Panc1 (cell line): ENCODE results near the gene CATSPERB. TPM values are rescaled to one million over a fixed set of nuclear protein-coding genes. Genes with fewer than 3 reads are reported as not detected.
"Not testable (repeated sequence)": the region's sequence is repeated elsewhere in the genome, so short reads cannot be mapped to it uniquely, and the experiment has no call there.

Experiments used
- ATAC-seq: fragments of 200-7000 bp; cut with Tn5 transposase; 2 replicates; pipeline ENCODE4 v1.9.1; 2020; ENCODE audit warnings: mild to moderate bottlenecking, moderate library complexity
- BruUV-seq: library from RNA; stranded (reverse); fragments of 400-500 nt; replicated peaks from 2 replicates; lab custom pipeline; 2021; lab: Mats Ljungman, UMichigan
- CTCF ChIA-PET: fragments of 300-600 bp; sonication (Branson Sonifier 250); formaldehyde crosslinking; loops from one replicate; lab custom pipeline; 2022; ENCODE audit warnings: antibody characterized with exemption; lab: Charles Lee
- POLR2A ChIA-PET: fragments of 300-600 bp; sonication (Branson Sonifier 250); formaldehyde crosslinking; loops from one replicate; lab custom pipeline; 2022; ENCODE audit warnings: antibody characterized with exemption; lab: Charles Lee
- DNase-seq: peaks from one replicate; pipeline ENCODE4 v3.0.0-alpha.2; 2010; ENCODE audit warnings: low read depth, low spot score
- H3K27ac ChIP-seq: 2 replicates; pipeline ENCODE4 v1.5.1; 2011; ENCODE audit warnings: mild to moderate bottlenecking, low read length, inconsistent platforms
- H3K27me3 ChIP-seq: fragments of 200-500 bp; sonication (Bioruptor generic); 2 replicates; pipeline ENCODE4 v1.6.0; 2014; ENCODE audit warnings: low read length, inconsistent platforms; ENCODE audit not compliant: control insufficient read depth, insufficient read depth
- H3K36me3 ChIP-seq: fragments of 200-500 bp; sonication (Bioruptor generic); 2 replicates; pipeline ENCODE4 v1.5.1; 2014; ENCODE audit warnings: inconsistent platforms, mild to moderate bottlenecking, low read length, moderate library complexity; ENCODE audit not compliant: control insufficient read depth, insufficient read depth
- H3K4me1 ChIP-seq: 2 replicates; pipeline ENCODE4 v1.5.1; 2011; ENCODE audit warnings: inconsistent platforms, mild to moderate bottlenecking, low read length, moderate library complexity; ENCODE audit not compliant: control insufficient read depth, insufficient read depth
- H3K4me3 ChIP-seq, 2 experiments: 2 replicates each; pipeline ENCODE4 v1.5.1; 2011 to 2012; ENCODE audit warnings: low read depth in 2 of 2, low read length in 2 of 2, mild to moderate bottlenecking in 2 of 2, inconsistent platforms in 1 of 2, moderate library complexity in 1 of 2
- H3K9me3 ChIP-seq: fragments of 200-500 bp; sonication (Bioruptor generic); 2 replicates; pipeline ENCODE4 v1.5.1; 2014; ENCODE audit warnings: low read depth, mild to moderate bottlenecking, inconsistent platforms, low read length, moderate library complexity; ENCODE audit not compliant: control insufficient read depth, insufficient read depth
- POLR2AphosphoS5 ChIP-seq: IDR thresholded peaks from 2 replicates; pipeline ENCODE4 v1.6.1; 2012; ENCODE audit warnings: mild to moderate bottlenecking, low read depth, low read length, moderate library complexity
- SIN3A ChIP-seq: IDR thresholded peaks from 2 replicates; pipeline ENCODE4 v1.6.1; 2012; ENCODE audit warnings: low read depth, mild to moderate bottlenecking, low read length, moderate library complexity, borderline replicate concordance; ENCODE audit not compliant: insufficient read depth
- TCF7L2 ChIP-seq: IDR thresholded peaks from 2 replicates; pipeline ENCODE4 v1.6.1; 2011; ENCODE audit warnings: mild to moderate bottlenecking, low read depth, low read length, inconsistent platforms
- in situ Hi-C: cut with HindIII; loops from 2 replicates; pipeline ENCODE4 v1.10.0; 2016; ENCODE audit warnings: low sequenced_read_pairs, low pct_unique_long_range_greater_than_20kb
- intact Hi-C: fragments of 100-400 bp; cut with micrococcal nuclease; formaldehyde crosslinking; loops from one replicate; pipeline ENCODE4 v1.10.0; 2022; ENCODE audit not compliant: unreplicated experiment
- total RNA-seq: library from RNA; stranded (reverse); gene quantifications from one replicate; pipeline ENCODE4 v1.2.1, GENCODE V29; 2021; ENCODE audit not compliant: unreplicated experiment
- TF ChIP-seq, protein P1 (sequence below): fragments of 450-650 bp; IDR thresholded peaks from 2 replicates; pipeline ENCODE4 v1.5.1; 2017; ENCODE audit warnings: mild to moderate bottlenecking
- TF ChIP-seq, protein P2 (sequence below), 2 experiments: IDR thresholded peaks; 2 replicates each; pipeline ENCODE4 v1.6.1; 2011 to 2012; ENCODE audit warnings: low read depth in 2 of 2, control low read depth in 1 of 2, low read length in 1 of 2, mild to moderate bottlenecking in 1 of 2, moderate library complexity in 1 of 2; ENCODE audit not compliant: insufficient read depth in 1 of 2

CATSPERB gene
- total RNA-seq, 1 experiment from 2014 or later: not detected

DNA sequence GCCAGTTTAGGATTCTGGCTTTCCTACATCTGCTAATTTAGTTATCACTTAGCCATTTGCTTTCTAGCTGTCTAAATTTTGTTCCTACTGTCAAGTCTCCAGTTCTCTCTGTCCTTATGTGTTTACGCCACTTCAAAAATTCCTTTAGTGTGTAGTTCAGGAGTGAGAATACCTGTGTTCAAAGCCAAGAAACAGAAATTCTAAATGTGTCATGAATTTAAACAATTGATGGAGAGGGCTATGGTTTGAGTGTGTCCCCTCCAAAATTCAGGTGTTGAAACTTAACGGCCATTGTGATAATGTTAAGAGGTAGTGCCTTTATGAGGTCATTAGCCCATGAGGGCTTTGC, 11.4 kb upstream of the CATSPERB start:
- no peaks in the 10 kb centered on the region for H3K36me3 ChIP-seq
- ATAC-seq (no peak), DNase-seq (no peak)
- TF ChIP-seq, protein P1, sequence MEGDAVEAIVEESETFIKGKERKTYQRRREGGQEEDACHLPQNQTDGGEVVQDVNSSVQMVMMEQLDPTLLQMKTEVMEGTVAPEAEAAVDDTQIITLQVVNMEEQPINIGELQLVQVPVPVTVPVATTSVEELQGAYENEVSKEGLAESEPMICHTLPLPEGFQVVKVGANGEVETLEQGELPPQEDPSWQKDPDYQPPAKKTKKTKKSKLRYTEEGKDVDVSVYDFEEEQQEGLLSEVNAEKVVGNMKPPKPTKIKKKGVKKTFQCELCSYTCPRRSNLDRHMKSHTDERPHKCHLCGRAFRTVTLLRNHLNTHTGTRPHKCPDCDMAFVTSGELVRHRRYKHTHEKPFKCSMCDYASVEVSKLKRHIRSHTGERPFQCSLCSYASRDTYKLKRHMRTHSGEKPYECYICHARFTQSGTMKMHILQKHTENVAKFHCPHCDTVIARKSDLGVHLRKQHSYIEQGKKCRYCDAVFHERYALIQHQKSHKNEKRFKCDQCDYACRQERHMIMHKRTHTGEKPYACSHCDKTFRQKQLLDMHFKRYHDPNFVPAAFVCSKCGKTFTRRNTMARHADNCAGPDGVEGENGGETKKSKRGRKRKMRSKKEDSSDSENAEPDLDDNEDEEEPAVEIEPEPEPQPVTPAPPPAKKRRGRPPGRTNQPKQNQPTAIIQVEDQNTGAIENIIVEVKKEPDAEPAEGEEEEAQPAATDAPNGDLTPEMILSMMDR: no peak
- TF ChIP-seq TCF7L2 (no peak), SIN3A (no peak)
- TF ChIP-seq, protein P2, sequence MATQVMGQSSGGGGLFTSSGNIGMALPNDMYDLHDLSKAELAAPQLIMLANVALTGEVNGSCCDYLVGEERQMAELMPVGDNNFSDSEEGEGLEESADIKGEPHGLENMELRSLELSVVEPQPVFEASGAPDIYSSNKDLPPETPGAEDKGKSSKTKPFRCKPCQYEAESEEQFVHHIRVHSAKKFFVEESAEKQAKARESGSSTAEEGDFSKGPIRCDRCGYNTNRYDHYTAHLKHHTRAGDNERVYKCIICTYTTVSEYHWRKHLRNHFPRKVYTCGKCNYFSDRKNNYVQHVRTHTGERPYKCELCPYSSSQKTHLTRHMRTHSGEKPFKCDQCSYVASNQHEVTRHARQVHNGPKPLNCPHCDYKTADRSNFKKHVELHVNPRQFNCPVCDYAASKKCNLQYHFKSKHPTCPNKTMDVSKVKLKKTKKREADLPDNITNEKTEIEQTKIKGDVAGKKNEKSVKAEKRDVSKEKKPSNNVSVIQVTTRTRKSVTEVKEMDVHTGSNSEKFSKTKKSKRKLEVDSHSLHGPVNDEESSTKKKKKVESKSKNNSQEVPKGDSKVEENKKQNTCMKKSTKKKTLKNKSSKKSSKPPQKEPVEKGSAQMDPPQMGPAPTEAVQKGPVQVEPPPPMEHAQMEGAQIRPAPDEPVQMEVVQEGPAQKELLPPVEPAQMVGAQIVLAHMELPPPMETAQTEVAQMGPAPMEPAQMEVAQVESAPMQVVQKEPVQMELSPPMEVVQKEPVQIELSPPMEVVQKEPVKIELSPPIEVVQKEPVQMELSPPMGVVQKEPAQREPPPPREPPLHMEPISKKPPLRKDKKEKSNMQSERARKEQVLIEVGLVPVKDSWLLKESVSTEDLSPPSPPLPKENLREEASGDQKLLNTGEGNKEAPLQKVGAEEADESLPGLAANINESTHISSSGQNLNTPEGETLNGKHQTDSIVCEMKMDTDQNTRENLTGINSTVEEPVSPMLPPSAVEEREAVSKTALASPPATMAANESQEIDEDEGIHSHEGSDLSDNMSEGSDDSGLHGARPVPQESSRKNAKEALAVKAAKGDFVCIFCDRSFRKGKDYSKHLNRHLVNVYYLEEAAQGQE (IDR thresholded peaks at IDR 0.05; ENCODE audit: insufficient read depth in 1 of 2, low read depth in 2 of 2, low read length in 1 of 2): no peak
- no peaks in the 10 kb centered on the region; the same call in 1 of the 2 replicates for H3K27me3 ChIP-seq
- CTCF ChIA-PET: no interaction called here
- POLR2A ChIA-PET: no interaction called here
- H3K27ac ChIP-seq: no peak overlapping the region
- BruUV-seq: no TSS peak
- H3K4me1 ChIP-seq: no peaks in the 10 kb centered on the region
- no peaks in the 10 kb centered on the region for H3K9me3 ChIP-seq
- no peak overlapping the region for H3K4me3 ChIP-seq
- intact Hi-C loops (no loop called here), in situ Hi-C loops (no loop called here)

DNA sequence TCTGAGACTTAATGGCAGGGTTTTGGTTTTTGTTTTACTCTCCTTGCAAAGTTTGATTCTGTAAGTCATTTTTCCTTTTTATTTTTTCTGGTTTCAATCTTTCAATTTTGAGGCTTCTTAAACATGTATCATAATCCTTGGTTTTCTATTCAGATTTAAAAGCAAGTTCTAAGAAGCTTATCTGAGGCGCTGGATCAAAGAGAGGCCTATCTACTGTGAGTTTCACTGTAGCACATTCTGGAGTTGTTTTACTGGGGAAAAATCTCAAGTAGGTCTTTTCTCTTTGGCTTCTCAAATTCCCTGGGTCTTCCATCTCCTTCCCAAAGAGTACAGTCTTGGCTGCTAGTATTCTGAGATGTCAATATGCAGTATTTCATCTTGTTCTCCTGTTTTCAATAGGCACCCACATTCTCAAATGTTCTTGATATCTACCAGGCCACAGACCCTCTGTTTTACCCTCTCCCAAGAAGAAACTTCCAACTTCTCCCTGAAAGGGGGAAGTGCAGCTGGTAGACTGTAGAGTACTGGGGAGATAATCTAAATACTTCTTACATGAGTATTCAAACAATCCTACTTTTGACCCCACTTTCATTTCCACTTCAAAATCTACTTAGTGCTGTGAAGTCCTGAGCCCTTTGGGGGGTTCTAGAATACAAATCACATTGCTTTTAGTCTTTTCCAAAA, 10.9 kb upstream of the CATSPERB start:
- POLR2A ChIA-PET: no interaction called here
- intact Hi-C loops: no loop called here

DNA sequence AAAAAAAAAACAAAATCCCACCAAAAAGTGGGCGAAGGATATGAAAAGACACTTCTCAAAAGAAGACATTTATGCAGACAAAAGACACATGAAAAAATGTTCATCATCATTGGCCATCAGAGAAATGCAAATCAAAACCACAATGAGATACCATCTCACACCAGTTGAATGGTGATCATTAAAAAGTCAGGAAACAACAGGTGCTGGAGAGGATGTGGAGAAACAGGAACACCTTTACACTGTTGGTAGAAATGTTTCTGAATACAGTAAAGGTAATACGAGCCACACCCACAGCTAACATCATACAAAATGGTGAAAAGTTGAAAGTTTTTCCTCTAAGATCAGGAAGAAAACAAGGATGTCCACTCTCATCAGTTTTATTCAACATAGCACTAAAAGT, 8.0 kb upstream of the CATSPERB start:
- CTCF ChIA-PET, intact Hi-C loops, H3K27ac ChIP-seq, H3K4me1 ChIP-seq, POLR2A ChIA-PET, in situ Hi-C loops, H3K27me3 ChIP-seq, BruUV-seq, ATAC-seq, H3K9me3 ChIP-seq, H3K4me3 ChIP-seq, DNase-seq, H3K36me3 ChIP-seq: not testable (repeated sequence)

More for the DNA sequence above, 10.9 kb upstream of the CATSPERB start:
- CTCF ChIA-PET: no interaction called here
- Histone ChIP-seq H3K36me3 (no peaks in the 10 kb centered on the region), H3K27me3 (no peaks in the 10 kb centered on the region; the same call in 1 of the 2 replicates), H3K9me3 (no peaks in the 10 kb centered on the region), H3K4me3 (no peak overlapping the region), H3K4me1 (no peaks in the 10 kb centered on the region), H3K27ac (no peak overlapping the region)
- ATAC-seq (no peak), DNase-seq (no peak)
- no peak for TF ChIP-seq POLR2AphosphoS5
- TF ChIP-seq, protein P2 (IDR thresholded peaks at IDR 0.05; ENCODE audit: insufficient read depth in 1 of 2, low read depth in 2 of 2, low read length in 1 of 2): no peak
- TF ChIP-seq SIN3A: no peak
- TF ChIP-seq TCF7L2: no peak
- TF ChIP-seq, protein P1: no peak
- no TSS peak for BruUV-seq
- in situ Hi-C loops: no loop called here
